ENCODE results near the gene HAT1.

DNA sequence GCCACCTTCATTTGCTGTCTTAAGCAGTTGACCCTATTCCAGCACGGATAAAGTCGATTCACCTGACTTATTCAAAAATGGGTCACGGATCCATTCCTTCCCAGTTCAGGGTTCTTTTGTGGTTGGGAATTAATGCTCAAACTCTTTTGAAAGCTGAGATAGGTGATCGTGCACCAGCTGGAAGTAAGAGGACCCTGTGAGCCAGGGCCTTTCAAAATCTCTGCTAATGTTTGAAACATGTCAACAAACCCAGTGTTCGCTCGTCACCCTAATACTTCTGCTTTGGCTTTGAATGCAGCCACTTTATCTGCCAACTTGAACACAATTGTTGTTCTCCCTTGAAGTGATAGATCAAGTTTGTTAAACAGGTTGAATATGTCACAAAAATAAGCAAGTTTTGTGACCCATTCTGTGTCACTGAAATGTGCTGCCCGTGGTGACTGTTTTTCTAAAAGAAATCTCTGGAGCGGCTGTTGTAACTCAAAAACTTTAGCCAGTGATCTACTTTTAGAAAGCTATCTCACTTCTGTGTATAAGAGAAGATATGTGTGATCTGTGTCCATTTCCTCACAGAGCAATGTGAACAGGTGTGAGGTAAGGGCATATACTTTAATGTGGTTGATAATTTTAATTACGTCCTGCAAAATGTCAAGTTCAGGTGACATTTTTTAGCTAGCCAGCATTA is 16.9 kb downstream of the HAT1 start:
- TF ChIP-seq ZNF274 (IDR thresholded peaks at IDR 0.05; ENCODE audit: low read depth, low read length) = no peak
- TF ChIP-seq SUZ12 (IDR thresholded peaks at IDR 0.05; ENCODE audit: extremely low read depth, insufficient read depth, insufficient read length) = no peak
